ENCODE results near the gene PDCL2.

The PDCL2 gene

DNA sequence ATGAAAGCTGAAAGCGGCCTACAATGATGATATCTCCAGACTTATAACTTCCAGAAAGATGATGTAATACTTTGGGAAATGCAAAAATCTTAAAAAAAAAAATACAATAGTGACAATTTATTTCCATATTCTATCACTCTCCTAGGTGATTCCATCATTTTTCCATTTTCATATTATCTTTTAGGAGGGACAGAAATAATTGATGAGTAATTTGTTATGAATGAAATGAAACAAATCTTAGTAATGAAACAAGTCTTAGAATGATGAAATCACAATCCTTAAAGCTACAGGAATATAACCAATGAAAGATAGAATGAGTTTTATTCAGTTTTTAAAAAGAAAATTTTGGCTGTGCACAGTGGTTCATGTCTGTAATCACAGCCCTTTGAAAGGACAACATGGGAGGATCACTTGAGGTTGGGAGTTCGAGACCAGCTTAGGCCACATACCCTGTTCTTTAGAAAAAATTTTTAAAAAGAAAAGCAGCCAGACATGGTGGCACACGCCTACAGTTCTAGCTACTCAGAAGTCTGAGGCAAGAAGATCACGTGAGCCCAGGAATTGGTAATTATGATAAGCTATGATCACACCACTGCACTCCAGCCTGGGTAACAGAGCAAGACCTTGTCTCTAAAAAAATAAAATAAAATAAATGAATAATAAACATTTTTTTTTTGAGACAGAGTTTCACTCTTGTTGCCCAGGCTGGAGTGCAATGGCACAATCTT lies 67.0 kb downstream of the PDCL2 start:
- no peak overlapping the region for H3K4me3 ChIP-seq (ENCODE audit: low read length)
- TF ChIP-seq, protein P1, sequence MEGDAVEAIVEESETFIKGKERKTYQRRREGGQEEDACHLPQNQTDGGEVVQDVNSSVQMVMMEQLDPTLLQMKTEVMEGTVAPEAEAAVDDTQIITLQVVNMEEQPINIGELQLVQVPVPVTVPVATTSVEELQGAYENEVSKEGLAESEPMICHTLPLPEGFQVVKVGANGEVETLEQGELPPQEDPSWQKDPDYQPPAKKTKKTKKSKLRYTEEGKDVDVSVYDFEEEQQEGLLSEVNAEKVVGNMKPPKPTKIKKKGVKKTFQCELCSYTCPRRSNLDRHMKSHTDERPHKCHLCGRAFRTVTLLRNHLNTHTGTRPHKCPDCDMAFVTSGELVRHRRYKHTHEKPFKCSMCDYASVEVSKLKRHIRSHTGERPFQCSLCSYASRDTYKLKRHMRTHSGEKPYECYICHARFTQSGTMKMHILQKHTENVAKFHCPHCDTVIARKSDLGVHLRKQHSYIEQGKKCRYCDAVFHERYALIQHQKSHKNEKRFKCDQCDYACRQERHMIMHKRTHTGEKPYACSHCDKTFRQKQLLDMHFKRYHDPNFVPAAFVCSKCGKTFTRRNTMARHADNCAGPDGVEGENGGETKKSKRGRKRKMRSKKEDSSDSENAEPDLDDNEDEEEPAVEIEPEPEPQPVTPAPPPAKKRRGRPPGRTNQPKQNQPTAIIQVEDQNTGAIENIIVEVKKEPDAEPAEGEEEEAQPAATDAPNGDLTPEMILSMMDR (conservative IDR thresholded peaks at IDR 0.05; ENCODE audit: low read depth, low read length), result no peak
- DNase-seq (ENCODE audit: low read depth), result no peak

- H3K4me3 ChIP-seq (ENCODE audit: low read length), result no peak overlapping the region
- TF ChIP-seq, protein P1 (conservative IDR thresholded peaks at IDR 0.05; ENCODE audit: low read depth, low read length), result no peak
- no peak for DNase-seq (ENCODE audit: low read depth)
These were observed 73.6 kb downstream of the PDCL2 start for GRCh38 chr4:55518442-55518841.

DNA sequence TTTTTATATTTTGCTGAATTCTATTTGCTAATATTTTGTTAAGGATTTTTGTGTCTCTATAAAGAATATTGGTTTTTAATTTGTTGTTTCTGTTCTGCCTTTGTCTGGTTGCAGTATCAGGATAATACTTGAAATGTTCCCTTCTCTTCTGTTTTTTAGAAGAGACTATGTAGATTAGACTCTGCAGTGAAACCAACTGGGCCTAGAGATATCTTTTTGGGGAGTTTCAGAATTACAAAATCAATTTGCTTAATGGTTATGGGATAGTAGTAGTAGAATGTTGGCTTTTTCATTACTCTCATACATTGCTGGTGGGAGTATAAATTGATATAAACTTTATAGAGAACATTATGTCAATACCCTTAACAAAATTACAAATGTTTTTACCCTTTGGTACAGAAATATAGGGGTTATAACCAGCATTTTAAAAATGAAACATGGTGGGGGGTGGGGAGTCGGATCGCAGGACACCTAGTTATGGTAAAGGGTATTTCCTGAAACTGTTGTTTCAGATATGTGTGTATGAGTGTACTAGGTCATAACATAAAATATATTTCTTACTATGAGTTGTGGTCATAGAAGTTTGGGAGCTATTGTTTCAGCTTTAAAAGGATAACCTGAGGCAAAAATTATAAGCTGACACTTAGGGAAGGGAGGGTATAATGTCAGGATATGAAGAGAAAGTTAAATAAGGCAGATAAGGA lies 74.4 kb downstream of the PDCL2 start:
- TF ChIP-seq, protein P1 (conservative IDR thresholded peaks at IDR 0.05; ENCODE audit: low read depth, low read length), result no peak
- no peak overlapping the region for H3K4me3 ChIP-seq (ENCODE audit: low read length)
- no peak for DNase-seq (ENCODE audit: low read depth)

GRCh38 chr4:55512922-55513571 lies 79.0 kb downstream of the PDCL2 start:
- TF ChIP-seq, protein P1 (conservative IDR thresholded peaks at IDR 0.05; ENCODE audit: low read depth, low read length), result no peak
- DNase-seq (ENCODE audit: low read depth), result no peak
- H3K4me3 ChIP-seq (ENCODE audit: low read length), result no peak overlapping the region

- no peak overlapping the region for H3K4me3 ChIP-seq (ENCODE audit: low read length)
- no peak for DNase-seq (ENCODE audit: low read depth)
- TF ChIP-seq, protein P1 (conservative IDR thresholded peaks at IDR 0.05; ENCODE audit: low read depth, low read length), result no peak
These were observed 80.0 kb downstream of the PDCL2 start for GRCh38 chr4:55512077-55512476.

- no peak overlapping the region for H3K4me3 ChIP-seq (ENCODE audit: low read length)
- DNase-seq (ENCODE audit: low read depth), result no peak
These were observed 81.4 kb downstream of the PDCL2 start for GRCh38 chr4:55510685-55511084.

More at GRCh38 chr4:55510685-55511084, 81.4 kb downstream of the PDCL2 start:
- TF ChIP-seq, protein P1 (conservative IDR thresholded peaks at IDR 0.05; ENCODE audit: low read depth, low read length), result no peak

Data from retinal pigment epithelial cell (primary cell).